SK-MEL-5 (cell line): ENCODE results near the gene ZNF30. TPM values are rescaled to one million over a fixed set of nuclear protein-coding genes. Genes with fewer than 3 reads are reported as not detected.
"Not testable (repeated sequence)": the region's sequence is repeated elsewhere in the genome, so short reads cannot be mapped to it uniquely, and the experiment has no call there.

Experiments used
- DNase-seq: peaks from one replicate; pipeline ENCODE4 v3.0.0-alpha.2; 2016; ENCODE audit warnings: low read depth, low spot score
- in situ Hi-C: cut with HindIII; loops from 2 replicates; pipeline ENCODE4 v1.10.0; 2016; ENCODE audit warnings: low sequenced_read_pairs, high pct_unique_total_duplicates, low pct_unique_long_range_greater_than_20kb
- polyA plus RNA-seq, 2 experiments: library from polyadenylated mRNA; depleted of rRNA; stranded (reverse); fragments of >200 nt; gene quantifications; 2 replicates each; pipeline ENCODE4 v1.2.3, GENCODE V29; 2015
- total RNA-seq: library from RNA; depleted of rRNA; stranded (reverse); fragments of >200 nt; shearing (Covaris generic); gene quantifications from 2 replicates; pipeline ENCODE4 v1.2.3, GENCODE V29; 2014; rRNA removed

ZNF30 gene
- total RNA-seq, result 3.2 and 3.9 TPM in 2 replicates
- polyA plus RNA-seq (2015; cell fraction: cytosol; rRNA removed), result 3.2 and 4.1 TPM in 2 replicates
- 6.2 and 8.4 TPM in 2 replicates for polyA plus RNA-seq (2015; cell fraction: nucleus; rRNA removed)

DNA sequence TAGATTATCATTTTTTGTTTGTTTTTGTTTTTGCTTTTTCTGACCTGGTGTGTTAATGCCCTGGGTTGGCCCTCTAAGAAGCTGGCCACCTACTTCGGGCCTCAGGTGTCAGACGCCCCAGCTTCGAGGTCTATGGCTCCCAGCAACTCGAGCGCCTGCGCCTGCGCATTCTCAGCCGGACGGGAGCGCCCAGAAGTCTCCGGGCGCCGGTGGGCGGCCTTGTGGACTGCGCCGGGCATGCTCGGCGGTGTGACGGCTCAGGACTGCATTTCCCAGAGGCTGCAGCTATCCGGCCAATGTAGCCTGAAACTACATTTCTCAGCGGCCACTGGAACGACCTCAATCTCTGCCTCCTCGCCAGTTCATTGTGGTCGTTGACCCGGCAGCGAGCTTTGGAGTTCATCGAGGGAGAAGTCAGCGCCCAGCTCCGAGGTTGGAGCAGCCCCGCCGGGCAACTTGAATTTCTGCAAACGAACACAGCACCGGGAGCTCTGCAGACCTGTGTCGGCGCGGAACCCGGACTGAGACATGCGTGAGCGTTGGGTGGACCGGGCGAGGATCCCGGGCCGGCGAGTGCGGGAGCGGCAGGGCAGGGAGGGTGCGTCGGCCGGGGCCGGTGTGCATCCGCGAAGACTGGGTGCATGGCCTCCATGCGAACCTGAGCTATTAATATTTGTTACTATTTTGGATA is at the start of gene ZNF30:
Gene ZNF30, plus strand, starts transcription at position 219 of the 691 bp plus-strand sequence. CDS start 3,045 bp downstream, outside the sequence.
- in situ Hi-C loops, result no loop called here

DNA sequence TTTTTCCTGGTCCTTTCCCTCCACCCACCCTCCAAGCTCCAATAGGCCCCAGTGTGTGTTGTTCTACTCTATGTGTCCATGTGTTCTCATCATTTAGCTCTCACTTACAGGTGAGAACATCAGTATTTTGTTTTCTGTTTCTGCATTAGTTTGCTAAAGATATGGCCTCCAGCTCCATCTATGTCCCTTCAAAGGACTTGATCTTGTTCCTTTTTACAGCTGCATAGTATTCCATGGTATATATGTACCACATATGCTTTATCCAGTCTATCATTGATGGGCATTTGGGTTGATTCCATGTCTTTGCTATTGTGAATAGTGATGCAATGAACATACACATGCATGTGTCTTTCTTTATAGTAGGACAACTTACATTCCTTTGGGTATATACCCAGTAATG is 47.1 kb upstream of the ZNF30 start:
- DNase-seq, result no peak
- in situ Hi-C loops, result no loop called here

More for the DNA sequence above, at the start of gene ZNF30:
- peak; percentile 89 for DNase-seq

DNA sequence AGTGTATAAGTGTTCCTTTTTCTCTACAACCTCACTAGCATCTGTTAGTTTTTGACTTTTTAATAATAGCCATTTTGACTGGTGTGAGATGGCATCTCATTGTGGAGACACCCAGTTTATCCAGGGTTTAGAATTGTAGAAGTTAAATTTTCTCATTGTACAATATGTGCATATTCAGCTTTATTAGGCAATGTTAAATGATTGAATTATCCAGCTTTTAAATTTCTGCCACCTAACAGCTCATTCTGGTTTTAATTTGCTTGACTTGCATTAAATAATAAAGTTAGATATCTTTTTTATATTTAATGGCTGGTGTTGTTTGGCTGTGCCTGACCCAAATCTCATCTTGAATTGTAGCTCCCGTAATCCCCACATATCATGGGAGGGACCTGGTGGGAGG is 46.7 kb upstream of the ZNF30 start:
- in situ Hi-C loops, result no loop called here
- DNase-seq, result no peak

DNA sequence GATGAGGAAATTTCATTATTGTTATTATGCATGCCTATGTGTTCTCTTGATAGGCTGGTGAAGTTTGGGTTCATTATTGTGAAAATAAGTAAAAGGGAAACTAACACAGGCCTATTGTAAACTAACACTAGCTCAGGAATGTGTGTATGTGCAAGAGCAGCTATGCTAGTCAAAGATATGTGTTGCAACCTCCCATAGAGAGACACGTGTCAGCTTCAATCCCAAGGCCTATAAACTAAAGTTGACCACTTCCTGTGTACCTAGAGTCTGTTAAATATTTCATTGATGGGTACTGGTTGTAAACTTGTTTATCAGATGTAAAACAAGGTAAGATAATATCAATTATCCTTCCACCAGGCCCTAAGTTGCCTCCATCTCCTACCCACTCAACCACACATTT is 44.7 kb upstream of the ZNF30 start:
- in situ Hi-C loops, result no loop called here
- DNase-seq, result no peak

DNA sequence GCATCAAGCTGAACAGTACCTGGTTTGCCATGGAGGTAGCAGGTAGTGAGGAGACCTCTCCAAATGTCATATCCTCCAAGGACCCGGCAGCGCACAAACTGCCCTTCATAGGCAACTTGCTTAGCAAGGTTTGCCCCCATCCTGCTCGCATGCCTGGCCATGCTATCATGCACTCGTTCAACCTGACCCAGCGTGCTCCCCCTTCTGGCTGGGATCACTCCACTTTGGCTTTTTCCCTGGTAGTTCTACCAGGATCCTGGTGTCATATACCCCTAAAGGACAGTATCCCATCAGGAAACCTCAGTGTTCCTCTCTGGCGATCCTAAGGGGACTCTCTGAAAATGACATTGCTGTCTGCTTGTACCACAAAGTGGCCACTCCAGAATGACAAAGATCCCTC is 38.6 kb upstream of the ZNF30 start:
- DNase-seq, result no peak
- in situ Hi-C loops, result no loop called here

DNA sequence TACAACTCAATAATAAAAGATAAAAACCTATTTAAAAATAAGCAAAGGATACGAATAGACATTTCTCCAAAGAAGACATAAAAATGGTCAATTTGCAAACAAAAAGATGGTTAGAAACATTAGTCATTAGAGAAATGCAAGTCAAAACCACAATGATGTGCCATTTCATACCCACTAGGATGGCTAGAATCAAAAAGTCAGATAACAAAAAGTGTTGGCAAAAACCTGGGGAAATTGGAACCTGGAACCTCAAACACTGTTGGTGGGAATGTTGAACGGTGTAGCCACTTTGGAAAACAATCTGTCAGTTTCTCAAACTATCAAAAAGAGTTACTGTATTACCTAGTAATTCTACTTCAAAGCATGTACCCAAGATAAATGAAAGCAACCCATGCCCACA is 26.5 kb upstream of the ZNF30 start:
- DNase-seq, result no peak
- in situ Hi-C loops, result no loop called here

DNA sequence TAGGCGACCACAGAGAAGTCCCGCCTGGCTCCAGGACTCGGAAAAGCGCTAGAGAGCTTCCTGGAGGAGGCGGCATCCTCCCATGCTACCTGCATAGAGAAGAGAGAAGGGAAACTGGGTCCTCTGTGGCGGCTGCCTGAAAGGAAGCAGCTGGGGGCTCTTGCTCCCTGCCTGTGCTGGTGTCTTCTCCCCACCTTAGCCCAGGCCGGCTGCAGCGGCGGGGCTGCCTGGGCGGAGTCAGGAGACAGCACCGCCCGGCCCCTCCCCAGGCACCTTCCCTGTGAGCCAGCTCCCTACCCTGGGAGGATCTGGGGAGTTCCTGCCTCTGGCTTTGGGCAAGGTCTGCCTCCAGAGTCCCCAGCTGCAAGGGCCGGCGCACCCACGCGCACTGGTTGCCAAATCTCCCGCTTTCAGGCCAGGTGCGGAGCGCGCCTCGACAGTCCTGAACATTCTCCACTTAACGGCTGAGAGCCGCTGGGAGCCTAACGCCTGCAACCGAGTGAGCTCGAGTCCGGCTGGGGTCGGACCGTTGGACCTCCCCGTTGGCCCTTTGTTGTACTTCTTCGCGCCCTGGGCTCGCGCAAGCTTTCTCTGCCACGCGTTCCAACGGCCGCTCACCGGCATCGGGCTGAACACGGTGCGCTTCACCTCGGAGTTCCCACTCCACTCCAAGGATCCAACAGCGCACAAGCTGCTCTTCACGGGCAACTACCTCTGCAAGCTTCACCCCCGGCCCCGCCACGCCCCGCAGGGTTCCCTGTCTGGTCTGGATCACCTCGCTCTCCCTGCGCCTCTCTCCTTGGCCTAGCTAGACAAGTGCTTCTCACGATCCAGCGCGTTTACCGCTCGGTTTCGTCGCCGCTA is 21.8 kb upstream of the ZNF30 start:
- DNase-seq, result no peak
- in situ Hi-C loops, result no loop called here

DNA sequence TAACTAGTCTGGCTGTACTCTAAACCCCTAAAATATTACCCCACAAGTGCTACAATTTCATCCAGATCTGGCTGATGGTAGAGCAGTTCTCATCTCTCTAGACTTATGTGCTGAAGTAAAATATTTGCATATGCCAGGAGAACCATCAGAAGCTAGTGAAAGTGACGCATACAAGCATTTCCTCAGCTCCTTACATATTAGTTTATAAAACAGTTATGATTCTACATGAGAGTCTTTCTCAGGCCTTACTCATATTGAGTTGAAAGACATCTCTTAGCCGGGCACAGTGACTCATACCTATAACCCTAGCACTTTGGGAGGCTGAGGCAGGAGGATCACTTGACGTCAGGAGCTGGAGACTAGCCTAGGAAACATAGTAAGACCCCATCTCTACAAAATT is 15.9 kb upstream of the ZNF30 start:
- no peak for DNase-seq
- in situ Hi-C loops, result no loop called here

DNA sequence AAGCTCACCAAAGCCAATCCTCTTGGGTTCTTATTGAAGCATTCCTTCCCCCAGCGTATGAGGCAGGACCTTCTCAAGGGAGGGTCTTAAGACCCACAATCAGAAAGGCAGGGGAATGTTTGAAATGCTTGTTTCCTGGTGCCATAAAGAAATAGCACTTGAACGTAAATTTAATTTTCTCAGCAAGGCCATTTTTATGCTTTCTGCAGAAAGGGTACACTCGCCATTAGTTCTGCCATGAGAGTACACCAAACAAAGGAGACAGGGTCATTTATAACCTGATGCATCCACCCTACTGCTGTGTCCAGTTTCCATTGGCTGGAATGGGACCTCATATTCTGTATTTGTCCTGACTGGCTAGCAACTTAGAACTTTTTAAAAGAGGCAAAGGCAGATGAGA is 9.6 kb upstream of the ZNF30 start:
- in situ Hi-C loops, DNase-seq: not testable (repeated sequence)

DNA sequence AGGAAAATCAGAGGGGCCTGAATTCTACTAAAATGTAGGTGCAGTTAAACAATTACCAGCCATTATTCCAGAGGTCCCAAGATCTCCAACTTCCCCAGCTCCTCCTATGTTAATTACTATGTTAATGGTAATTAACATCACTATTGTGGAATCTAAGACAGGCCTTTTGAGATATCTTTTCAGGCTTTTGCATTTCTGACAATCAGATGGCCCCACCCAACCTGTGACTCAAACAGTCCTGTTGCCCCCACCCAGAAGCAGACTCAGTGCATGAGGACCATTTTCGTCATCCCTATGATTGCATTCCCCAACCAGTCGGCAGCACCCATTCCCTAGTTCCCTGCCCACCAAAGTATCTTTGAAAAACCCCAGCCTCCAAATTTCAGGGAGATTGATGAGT is 8.5 kb upstream of the ZNF30 start:
- DNase-seq, result no peak
- in situ Hi-C loops, result no loop called here

DNA sequence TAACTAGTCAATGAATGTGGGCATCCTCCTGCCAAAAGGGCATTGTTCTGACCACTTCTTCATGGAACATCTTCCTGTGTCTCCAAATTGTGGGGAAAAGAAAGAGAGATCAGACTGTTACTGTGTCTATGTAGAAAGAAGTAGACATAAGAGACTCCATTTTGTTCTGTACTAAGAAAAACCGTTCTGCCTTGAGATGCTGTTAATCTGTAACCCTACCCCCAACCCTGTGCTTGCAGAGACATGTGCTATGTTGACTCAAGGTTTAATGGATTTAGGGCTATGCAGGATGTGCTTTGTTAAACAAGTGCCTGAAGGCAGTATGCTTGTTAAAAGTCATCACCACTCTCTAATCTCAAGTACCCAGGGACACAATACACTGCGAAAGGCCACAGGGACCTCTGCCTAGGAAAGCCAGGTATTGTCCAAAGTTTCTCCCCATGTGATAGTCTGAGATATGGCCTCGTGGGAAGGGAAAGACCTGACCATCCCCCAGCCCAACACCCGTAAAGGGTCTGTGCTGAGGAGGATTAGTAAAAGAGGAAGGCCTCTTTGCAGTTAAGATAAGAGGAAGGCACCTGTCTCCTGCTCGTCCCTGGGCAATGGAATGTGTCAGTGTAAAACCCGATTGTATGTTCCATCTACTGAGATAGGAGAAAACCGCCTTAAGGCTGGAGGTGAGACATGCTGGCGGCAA is 6.5 kb upstream of the ZNF30 start:
- in situ Hi-C loops, DNase-seq: not testable (repeated sequence)

DNA sequence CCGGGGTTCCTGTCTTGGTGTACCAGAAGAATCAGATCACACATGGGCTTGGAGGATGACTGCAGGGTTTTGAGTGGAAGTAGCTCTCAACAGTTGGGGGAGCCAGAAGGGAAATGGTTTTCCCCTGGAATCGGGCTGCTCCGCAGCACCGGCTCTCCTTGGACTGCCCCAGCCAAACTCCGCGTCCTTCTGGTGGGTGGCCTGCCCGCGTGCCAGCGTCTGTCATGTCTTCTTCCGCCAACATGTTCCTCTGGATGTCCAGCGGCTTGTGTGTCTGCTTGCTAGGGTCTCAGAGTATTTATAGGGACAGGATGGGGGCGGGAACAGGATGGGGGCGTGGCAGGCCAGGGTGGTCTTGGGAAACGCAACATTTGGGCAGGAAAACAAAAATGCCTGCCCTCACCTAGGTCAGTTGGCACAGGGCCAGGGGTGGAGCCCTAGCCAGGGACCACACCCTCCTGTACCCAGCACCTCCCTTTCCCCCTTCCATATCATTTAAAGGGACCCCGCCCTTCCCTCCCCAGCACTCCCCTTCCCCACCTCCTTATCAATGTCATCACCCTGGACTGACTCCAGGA is 1.3 kb upstream of the ZNF30 start:
- in situ Hi-C loops, result no loop called here
- DNase-seq, result no peak

DNA sequence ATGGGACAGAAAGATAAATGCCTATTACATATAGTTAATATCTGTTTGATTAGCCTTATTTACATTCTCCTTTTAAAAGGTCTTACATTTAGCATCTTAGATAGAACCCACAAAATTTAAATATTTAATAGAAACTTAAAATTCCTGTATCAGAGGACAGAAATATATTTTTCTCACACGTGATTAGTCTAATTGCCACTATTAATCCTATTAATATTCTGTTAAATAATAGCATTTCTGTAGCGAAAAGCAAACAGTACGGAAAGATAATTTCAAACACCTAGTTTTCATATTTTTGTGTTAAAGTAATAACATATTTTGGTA is 380 bp upstream of the ZNF30 start:
- DNase-seq, result no peak
- in situ Hi-C loops, result no loop called here

DNA sequence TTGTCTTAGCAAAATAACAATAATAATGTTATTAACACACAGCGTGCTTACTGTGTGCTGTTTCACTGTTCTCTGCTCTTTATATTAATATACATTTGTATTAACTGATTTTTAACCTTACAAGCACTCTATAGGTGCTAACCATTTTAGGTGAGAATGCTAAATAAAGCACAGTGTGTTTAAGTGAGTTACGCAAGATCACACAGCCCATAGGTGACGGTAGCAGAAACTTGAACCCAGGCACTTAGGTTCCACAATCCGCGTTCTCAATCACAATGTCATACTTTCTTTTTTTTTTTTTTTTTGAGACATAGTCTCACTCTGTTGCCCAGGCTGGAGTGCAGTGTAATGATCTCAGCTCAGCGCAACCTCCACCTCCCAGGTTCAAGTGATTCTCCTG is 5.8 kb downstream of the ZNF30 start:
- no peak for DNase-seq
- in situ Hi-C loops, result no loop called here

DNA sequence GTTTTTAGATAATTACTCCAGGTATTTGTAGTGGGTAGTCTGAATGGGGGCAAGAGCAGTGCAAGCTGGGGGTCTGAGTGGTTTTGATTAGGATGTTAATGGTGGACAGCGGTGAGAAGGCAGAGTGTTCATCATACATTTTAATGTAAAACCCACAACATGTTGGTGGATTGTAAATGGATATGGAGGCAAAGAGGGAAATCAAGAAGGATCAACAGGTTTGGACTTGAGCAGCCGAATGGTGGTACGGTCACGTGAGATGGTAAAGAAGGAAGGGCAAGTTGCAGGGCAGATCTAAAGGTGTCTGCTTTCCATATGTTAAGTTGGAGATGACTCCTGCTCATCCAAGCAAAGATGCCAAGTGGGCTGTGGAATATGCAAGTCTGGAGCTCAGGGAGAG is 9.5 kb downstream of the ZNF30 start:
- in situ Hi-C loops, result no loop called here

DNA sequence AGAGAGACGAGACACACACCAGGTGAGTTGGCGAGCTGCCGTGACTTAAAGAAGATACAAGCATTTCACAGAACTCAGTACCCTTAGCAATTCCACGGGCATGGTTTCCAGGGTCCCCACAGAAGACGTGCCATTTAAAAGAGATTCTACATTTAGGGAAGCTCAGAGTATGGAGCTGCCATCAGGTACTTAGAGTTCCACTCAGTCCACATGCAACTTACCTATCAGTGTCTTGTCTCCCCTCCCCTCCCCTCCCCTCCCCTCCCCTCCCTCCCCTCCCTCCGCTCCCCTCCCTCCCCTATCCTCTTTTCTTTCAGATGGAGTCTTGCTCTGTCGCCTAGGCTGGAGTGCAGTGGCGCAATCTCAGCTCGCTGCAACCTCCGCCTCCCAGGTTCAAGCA is 12.2 kb downstream of the ZNF30 start:
- DNase-seq, result no peak
- in situ Hi-C loops, result no loop called here

More for the DNA sequence above, 9.5 kb downstream of the ZNF30 start:
- no peak for DNase-seq

DNA sequence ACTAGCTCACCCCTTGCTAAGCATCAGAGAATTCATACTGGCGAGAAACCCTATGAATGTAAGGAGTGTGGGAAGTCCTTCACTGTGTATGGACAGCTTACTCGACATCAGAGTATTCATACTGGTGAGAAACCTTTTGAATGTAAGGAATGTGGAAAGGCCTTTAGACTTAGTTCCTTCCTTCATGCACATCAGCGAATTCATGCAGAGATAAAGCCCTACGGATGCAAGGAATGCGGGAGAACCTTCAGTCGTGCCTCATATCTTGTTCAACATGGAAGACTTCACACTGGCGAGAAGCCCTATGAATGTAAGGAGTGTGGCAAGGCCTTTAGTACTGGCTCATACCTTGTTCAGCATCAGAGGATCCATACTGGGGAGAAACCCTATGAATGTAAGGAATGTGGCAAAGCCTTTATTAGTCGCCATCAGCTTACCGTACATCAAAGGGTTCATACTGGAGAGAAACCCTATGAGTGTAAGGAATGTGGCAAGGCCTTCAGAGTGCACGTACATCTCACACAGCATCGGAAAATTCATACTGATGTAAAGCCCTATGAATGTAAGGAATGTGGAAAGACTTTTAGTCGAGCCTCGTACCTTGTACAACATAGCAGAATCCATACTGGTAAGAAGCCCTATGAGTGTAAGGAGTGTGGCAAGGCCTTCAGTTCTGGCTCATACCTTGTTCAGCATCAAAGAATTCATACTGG is 17.3 kb downstream of the ZNF30 start:
- in situ Hi-C loops, result no loop called here
- no peak for DNase-seq
